Stimulated activated CD8-positive, alpha-beta memory T cell treated with anti-CD3 and anti-CD28 coated beads, Interleukin-12 subunit alpha, Interleukin-12 subunit beta, amount 100 ng/mL, for 4 hours (primary cell): ENCODE results near the gene SNORC.

Source experiments
- DNase-seq: peaks from one replicate; pipeline ENCODE4 v3.0.0-alpha.2; 2020; ENCODE audit warnings: low read depth

The SNORC gene

DNA sequence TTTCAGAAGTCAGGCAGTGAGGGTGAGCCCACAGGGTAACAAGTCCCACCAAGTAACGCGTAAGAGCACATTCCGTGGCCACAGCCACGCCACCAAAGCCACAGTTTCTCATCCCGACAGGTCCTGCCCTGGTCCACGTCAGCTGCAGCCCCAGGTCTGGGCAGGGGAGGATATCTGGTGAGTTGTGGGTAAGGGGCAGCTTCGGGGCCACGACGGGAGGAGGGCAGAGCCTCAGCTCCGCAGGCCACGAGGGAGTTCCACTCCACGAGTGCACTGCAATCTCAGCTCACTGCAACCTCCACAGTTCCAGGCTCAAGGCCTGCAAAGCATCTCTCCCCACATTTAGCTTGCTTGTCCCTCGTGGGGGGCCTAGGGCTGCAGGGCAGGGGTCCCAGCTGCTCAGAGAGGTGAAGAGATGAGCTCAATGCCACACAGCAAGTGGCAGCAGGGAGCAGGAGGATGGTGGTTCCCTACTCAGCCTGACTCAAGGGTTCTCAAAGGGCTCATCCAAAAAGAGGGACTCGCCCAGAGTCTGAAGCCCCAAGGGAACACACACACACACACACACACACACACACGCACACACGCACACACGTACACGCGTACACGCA is 12.5 kb downstream of the SNORC start:
- no peak for DNase-seq

DNA sequence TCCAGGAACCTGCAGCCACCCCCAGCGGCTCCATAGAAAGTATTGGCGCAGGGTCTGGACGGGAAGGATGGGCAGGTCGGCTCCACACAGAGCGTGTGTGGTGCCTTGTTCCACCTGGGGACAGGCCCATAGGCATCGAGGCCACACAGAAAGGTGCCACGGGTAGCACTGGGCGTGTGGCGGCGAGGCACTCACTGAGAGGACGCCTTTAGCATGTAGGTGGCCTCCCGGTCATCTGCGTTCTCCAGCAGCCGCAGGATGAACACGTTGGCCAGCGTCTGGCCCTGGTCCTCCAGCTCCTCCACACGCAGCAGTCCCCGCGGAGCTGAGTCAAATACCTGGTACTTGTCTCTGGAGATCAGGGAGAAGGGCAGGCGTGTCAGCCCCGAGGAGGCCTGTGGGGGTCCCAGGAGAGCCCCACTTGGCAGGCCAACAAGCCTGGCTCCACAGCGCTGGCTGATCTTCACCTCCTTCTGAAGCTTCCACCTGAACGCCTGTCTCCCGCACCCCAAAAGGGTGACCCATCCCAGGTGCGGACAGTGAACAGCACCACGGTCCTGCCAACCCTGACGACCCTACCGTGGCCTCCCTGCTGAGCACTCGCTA is 13.2 kb downstream of the SNORC start:
- DNase-seq = no peak

- no peak for DNase-seq
Observed at GRCh38 chr2:232884001-232884421, 13.9 kb downstream of the SNORC start.

DNA sequence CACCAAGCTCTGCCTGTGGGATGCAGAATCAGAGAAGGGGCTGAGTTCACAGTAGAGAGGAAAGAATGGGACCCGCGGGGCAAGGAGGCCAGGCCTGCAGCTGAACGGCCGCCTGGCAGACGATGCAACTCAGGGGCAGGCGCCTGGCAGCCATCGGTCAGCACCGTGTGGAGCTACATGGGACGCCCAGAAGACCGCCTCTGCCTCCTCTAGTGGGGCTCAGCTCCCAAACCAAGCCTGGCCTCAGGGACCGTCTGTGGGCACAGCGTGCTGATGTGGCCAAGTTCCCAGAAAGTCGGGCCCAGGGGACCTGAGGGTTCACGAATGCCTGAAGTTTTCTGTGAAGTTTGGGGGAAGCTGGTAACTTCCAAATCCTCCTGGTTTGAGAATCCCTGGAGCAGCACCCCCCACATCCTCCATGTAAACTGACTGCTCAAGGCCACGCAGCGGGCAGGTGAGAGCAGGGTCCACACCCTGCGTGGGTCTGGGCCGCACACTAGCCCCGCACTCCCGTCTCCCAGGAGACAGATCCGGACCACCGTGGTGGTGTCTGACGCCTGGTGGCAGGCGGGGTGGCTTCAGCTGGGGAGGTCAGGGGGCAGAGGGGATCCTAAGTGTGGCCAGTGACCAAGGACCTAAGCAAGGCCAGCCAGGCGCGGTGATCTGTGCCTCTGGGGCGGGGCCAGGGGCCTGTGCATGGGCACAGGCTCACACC is 14.6 kb downstream of the SNORC start:
- no peak for DNase-seq

DNA sequence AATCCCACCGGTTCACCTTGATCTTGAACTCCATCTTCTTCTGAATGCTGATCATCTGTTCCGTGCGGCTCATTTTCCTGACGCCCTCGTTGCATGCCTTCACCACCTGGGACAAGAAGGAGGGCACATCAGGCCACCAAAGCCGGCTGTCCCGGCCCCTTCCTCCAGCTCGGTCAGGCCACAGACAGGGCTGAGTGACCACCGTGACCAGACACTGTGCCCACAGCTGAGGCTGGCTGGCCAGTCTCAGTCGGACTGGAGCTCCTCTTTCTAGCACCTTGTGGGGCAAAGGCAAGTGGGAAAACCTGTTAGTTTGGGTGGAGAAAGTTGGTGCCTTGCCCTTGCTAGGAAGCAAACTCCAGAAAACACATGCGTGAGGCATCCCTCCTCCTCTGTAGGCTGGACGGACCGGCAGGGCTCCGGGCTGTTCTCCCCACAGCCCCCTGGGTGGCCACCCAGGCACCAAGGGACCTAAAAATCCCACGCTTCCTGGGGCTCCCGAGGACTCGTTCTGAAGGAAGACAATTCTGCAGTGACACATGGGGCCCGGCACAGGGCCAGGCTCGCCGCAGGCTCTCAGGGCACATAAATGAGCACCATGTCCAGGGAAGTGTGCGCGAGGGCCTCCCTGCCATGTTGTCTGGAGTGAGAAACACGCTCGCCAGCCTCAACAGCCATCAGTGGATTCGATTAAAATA is 15.3 kb downstream of the SNORC start:
- DNase-seq = no peak

GRCh38 chr2:232886176-232886575 is 16.1 kb downstream of the SNORC start:
- DNase-seq = no peak

DNA sequence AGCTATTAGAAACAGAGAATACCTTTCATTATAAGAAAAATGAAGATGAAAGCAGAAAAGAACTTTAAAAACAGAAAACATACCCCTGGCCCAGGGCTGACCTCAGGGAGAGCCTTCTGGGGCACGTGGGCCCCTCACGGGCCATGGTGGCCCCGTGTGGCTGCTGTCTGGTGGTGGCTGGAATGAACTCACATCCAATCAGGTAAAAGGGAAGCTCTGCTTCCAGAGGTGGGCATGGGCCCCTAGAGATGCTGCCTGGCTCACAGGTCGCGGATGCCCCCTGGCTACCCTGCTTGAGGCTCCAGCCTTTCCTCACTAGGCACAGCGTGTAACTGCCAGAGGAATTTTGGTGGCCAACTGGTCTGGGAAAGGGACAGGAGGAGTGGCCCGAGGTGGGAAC is 16.6 kb downstream of the SNORC start:
- DNase-seq = no peak

DNA sequence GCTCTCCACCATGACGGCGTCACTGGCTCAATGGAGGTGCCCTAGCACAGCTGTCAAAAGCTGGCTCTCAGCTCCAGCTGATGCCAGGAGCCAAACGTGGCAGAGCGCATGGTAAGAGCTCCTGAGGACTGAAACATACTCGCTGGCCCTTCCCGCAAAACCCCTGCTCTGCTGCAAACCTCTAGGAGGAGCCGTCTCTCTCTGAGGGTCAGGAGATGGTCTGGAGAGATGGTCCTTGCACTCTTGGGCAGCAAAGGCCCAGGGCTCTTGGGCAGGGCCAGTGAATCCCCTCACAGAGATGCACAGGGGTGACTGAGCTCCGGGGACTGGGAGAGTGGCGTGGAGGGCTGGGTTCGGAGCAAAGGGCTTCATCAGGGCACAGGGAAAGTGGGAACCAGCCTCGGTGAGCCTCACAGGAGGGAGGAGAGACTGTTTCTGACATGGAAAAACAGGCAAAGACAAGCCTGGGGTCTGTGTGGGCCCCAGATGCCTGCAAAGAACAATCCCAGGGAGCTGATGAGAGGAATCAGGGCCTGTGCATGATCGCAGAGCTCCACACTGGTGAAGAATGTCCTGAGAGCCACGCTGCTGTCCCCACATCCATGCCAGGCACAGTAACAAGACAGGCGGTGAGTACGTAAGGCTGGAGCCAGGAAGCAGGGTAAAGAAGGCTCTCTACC is 17.2 kb downstream of the SNORC start:
- DNase-seq = no peak

- DNase-seq = no peak
Observed at GRCh38 chr2:232888099-232888836, 18.2 kb downstream of the SNORC start.

GRCh38 chr2:232888839-232889529 is 18.9 kb downstream of the SNORC start:
- no peak for DNase-seq

DNA sequence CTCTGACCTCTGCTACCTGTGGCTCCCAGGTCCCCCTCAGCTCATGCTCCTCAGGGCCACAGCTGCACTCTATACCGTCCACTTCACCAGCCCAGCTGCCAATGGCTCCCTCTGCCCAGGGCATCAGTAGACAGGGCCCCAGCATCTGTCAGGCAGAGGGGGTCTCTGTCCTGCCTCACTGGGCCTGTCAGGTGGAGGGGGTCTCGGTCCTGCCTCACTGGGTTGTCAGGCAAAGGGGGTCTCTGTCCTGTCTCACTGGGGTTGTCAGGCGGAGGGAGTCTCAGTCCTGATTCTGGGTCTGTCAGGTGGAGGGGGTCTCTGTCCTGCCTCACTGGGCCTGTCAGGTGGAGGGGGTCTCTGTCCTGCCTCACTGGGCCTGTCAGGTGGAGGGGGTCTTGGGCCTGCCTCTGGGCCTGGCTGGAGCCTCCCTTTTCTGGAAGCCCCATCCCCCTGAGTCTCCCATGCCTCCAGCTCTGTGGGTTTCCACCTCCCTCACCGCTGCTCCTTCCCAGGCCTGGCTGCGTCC is 19.9 kb downstream of the SNORC start:
- no peak for DNase-seq

GRCh38 chr2:232890536-232890895 is 20.5 kb downstream of the SNORC start:
- DNase-seq = no peak

DNA sequence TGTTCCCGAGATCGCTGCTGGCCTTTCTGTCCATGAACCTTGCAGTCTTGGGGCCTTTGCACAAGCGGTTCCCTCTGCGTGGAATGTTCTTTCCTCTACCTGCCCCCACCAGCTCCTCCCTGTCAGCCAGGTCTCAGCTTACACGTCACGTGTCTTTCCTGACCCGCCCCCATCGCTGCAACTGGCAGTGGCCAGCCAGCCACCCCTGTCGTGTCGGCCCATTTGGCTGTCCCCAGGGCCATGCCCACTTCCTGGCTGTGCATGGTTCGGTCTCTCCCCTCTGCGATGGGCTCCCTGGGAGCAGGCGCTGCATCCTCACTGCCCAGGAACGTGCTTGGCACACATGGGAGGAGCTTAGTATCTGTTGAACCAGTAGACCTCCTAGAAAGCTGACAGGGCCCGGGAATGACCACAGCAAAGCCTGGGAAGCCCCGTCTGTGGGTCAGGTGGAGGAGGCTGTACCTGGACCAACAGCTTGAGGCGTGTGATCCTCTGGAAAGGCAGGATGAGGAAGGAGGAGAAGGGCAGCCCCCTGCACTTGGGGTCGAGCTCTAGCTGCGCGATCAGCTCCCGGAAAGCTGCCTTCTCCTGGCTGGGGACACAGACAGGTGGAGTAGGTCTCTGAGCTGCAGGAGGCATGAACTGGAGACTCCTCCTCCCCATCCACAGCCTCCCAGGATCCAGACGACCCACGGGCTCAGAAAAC is 21.0 kb downstream of the SNORC start:
- no peak for DNase-seq

DNA sequence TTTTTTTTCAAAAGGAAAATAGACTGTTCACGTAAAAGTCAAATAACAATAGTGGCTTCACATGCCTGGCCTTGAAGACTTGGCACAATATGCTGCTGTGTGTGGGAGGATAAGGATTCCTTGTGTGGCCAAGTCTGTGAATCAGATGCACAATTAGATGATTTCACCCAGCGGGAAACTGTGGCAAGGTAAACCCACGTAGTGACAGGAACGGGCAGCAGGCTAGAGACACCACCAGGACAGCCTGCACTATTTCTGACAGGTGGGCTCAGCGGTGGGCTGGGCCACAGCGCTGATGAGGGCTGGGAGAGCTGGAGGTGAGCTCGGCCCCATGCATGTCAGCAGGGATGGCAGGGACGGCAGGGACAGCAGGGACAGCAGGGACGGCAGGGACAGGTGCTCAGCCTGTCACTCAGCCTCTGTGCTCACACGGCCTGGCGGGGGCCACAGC is 21.6 kb downstream of the SNORC start:
- no peak for DNase-seq

DNA sequence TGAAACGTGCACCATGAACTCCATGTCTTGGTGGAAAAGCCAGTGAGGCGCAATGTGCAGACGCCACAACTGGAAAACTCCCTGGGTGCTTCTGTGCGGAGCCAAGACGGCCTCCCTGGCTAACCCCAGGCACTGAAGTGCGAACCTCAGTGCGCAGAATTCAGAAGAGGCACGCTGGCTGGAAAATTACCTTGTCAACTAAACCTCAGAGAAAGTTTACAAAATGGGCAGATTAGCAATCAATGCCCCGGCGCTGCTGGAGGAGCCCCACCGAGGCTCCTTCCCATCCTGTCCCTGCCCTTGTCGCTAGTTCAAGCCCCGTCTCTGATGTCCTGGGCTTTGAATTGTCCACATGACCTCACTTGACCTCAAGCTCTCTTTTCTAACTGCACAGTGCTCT is 22.2 kb downstream of the SNORC start:
- DNase-seq = no peak

DNA sequence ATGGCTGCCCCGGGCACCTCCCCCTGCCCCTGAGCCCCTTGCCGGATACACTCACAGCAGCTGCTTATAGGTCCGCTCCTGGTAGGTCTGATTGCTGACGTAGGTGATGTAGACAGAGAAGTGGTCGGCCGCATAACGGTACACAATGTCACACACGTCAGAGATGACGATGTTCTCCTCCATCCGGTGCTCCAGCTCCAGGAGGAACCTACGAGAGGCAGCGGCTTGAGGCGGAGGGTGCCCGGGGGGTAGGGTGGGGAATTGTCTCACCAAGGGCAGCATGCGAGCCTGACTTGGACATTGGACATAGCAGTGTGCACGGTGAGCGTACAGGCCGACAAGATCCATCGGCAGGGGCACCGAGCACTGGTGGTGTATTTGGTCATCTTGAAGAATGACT is 22.8 kb downstream of the SNORC start:
- no peak for DNase-seq

DNA sequence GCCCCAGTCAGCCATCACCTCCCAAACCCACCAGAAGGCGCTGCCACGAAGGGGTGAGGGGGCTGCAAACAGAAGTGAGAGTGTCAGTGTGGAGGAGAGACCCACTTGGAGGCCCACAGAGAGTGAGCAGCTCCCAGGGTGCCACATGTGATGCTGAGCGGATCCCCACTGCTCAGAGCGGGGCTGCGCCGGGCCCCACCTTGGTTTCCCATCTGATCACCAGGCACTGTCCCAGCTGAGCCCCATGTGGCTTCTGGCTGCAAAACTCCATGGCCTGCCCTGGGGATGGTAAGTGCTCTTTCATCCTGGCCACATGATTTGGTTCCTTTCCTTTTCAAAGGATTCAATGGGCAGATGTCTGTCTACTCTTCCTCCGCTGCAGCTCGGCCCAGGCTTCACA is 23.8 kb downstream of the SNORC start:
- no peak for DNase-seq

GRCh38 chr2:232894251-232894650 is 24.2 kb downstream of the SNORC start:
- DNase-seq = no peak

DNA sequence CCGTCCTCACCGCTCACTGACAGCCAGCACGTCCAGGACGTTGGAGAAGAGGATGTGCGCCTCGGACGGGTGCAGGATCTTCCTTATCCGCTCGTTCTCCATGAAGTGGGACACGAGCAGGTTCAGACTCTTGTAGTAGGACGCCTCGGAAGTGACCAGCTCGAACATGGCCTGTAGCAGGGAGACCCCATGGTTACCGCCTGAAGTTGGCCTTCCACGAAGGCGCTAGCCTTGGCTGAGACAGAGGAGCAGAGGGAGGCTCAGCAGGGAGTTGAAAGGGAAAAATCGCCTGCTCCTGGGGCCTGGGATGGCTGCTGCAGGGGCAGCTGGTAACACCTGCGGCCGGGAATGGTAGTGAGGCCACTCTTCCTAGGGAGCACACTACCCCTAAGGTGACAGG is 24.7 kb downstream of the SNORC start:
- DNase-seq = no peak

GRCh38 chr2:232896111-232896510 is 26.0 kb downstream of the SNORC start:
- DNase-seq = no peak
